ENCODE results near the gene TMEM44. TPM values are rescaled to one million over a fixed set of nuclear protein-coding genes. Genes with fewer than 3 reads are reported as not detected.
A peak's percentile ranks its signal among the peaks of the same experiment; 100 is the strongest.

The TMEM44 gene
- 1 to 10 TPM; 1.8 to 9.6 TPM for total RNA-seq

DNA sequence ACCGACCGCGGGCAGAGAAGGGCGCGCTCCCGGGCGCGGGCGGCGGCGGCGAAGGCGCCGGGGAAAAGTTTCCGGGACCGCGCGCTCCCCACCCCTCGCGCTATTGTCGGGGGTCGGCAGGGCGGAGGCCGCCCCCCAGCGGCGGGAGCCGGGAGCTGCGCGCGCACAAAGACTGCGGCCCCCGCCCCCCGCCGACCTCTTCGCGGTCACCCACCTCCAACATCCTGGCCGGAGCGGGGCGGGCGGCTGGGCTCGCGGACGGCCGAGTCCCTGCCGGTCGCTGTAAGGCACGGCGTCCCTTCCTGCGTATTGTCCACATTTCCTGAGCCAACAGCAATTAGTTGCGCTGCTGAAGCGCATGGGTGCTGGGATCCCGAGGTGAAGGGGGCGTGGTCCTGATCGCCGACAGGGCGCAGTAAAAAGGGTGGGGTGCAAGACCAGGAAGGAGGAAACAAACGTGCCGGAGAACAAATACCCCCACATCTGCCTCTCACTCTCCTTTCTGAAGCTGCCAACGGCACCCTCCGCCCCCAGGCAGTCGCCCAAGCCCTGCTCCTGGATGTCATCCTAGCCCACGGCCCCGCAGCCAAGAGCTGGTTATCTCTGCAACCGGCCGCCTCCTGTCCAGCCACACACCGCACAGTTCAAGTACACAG lies at the start of gene TMEM44:
TSS of gene TMEM44 (minus strand) at position 71 of the 656 bp plus-strand sequence. CDS start 204 bp downstream, outside the sequence.
- no peaks in the 10 kb centered on the region for H3K36me3 ChIP-seq (replicated peaks in 1 of 2; ENCODE audit: insufficient read depth in 1 of 2, low read depth in 2 of 2)
- WGBS, 2 donors = 0 to 1% methylated on average over 14 to 62 of the region's 66 CpGs
- H3K4me3 ChIP-seq = peak within 1 kb of the TSS; percentile 16 to 35
- H3K27me3 ChIP-seq = no peaks in the 10 kb centered on the region
- H3K9me3 ChIP-seq = no peaks in the 10 kb centered on the region
- ATAC-seq = peak; percentile 84
- H3K27ac ChIP-seq = peak within 1 kb of the TSS; percentile 39 to 82 (median 60)
- H3K4me1 ChIP-seq = peaks cover 8% of the 10 kb centered on the region
- intact Hi-C loops (cut with DNase I) = no loop called here
- TF ChIP-seq POLR2A (IDR thresholded peaks at IDR 0.05) = peak in 2 of 3 donors; percentile 37 to 43
- TF ChIP-seq, protein P1, sequence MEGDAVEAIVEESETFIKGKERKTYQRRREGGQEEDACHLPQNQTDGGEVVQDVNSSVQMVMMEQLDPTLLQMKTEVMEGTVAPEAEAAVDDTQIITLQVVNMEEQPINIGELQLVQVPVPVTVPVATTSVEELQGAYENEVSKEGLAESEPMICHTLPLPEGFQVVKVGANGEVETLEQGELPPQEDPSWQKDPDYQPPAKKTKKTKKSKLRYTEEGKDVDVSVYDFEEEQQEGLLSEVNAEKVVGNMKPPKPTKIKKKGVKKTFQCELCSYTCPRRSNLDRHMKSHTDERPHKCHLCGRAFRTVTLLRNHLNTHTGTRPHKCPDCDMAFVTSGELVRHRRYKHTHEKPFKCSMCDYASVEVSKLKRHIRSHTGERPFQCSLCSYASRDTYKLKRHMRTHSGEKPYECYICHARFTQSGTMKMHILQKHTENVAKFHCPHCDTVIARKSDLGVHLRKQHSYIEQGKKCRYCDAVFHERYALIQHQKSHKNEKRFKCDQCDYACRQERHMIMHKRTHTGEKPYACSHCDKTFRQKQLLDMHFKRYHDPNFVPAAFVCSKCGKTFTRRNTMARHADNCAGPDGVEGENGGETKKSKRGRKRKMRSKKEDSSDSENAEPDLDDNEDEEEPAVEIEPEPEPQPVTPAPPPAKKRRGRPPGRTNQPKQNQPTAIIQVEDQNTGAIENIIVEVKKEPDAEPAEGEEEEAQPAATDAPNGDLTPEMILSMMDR (IDR thresholded peaks at IDR 0.05) = peak; percentile 25 to 64 (median 42)
- peak; percentile 61 to 77 (median 72) for DNase-seq

DNA sequence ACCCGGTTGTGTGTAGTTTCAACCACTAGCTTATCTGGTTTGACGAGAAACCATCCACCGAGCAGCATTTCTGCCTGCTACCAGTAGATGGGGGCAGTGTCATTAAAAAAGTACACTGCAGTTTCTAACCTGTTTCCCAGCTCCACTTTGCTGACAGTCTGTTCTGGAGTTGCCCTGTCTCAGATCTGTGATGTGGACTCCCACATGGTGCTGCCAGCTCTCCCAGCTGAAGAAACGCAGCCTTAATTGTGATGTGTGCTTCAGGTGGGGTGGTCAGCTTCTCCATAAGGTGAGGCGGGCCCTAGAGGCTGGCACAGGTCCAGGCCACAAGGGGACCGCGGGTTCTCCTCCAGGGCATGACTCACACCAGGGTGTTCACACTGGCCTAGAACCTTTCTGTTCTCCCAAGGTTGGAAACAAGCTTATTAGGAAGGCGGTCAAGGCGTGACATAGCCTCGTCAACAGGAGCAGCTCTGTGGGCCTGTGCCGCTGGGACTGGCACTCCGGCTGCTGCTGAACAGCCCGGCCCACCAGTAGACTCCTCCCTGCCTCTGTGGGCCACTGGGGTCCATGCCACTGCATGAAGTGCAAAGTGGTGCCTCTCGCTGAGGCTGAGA lies 49.6 kb upstream of the TMEM44 start:
- 41 to 46% methylated on average over 10 to 14 of the region's 14 CpGs for WGBS, 2 donors
- H3K4me3 ChIP-seq = no peak overlapping the region
- peak; percentile 78 to 84 (median 82) for DNase-seq
- TF ChIP-seq, protein P1 (IDR thresholded peaks at IDR 0.05) = peak; percentile 70 to 97 (median 94)
- no peak for TF ChIP-seq POLR2A (IDR thresholded peaks at IDR 0.05)
- H3K27ac ChIP-seq = no peak overlapping the region
- H3K4me1 ChIP-seq = peaks cover 28% of the 10 kb centered on the region
- intact Hi-C loops (cut with DNase I) = loop anchor here (5.0 kb wide), 2 partner anchors 424 to 574 kb away; no protein-coding TSS in a partner anchor
- ATAC-seq = peak; percentile 86
- peaks cover 0 to 13% of the 10 kb centered on the region in 2 donors for H3K27me3 ChIP-seq
- H3K9me3 ChIP-seq = no peaks in the 10 kb centered on the region
- H3K36me3 ChIP-seq (replicated peaks in 1 of 2; ENCODE audit: insufficient read depth in 1 of 2, low read depth in 2 of 2) = no peaks in the 10 kb centered on the region

DNA sequence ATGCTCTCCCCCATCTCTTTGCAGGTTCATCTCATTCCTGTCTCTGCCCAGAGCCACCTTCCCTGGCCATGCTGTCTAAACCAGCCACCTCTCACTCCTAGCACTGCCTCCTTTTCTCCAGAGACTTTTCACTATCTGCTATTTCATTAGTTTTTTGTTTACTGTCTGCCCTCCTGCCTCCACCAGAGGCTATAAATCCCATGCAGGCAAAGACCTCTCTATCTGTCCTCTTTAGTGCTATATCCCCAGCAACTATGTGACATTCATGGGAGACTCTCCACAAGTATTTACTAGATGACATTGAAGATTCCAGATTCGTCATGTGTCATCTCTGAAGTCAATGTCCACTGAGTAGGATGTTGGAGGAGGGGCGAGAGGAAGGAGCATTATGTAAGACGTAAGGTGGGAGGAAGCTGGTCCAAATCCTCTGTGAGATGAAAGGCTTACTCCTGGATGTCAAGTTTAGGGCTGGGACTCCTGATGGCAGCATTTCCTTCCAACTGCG lies 49.0 kb upstream of the TMEM44 start:
- Histone ChIP-seq H3K27ac (no peak overlapping the region), H3K4me3 (no peak overlapping the region), H3K4me1 (peaks cover 22% of the 10 kb centered on the region), H3K36me3 (replicated peaks in 1 of 2; ENCODE audit: insufficient read depth in 1 of 2, low read depth in 2 of 2) (no peaks in the 10 kb centered on the region), H3K9me3 (no peaks in the 10 kb centered on the region), H3K27me3 (peaks cover 0 to 11% of the 10 kb centered on the region in 2 donors)
- TF ChIP-seq POLR2A (IDR thresholded peaks at IDR 0.05) = no peak
- TF ChIP-seq, protein P1 (IDR thresholded peaks at IDR 0.05) = no peak
- DNase-seq = no peak
- 16 to 22% methylated on average over 4 of the region's 4 CpGs for WGBS, 2 donors
- intact Hi-C loops (cut with DNase I) = loop anchor here (5.0 kb wide), 2 partner anchors 425 to 575 kb away; no protein-coding TSS in a partner anchor
- no peak for ATAC-seq

DNA sequence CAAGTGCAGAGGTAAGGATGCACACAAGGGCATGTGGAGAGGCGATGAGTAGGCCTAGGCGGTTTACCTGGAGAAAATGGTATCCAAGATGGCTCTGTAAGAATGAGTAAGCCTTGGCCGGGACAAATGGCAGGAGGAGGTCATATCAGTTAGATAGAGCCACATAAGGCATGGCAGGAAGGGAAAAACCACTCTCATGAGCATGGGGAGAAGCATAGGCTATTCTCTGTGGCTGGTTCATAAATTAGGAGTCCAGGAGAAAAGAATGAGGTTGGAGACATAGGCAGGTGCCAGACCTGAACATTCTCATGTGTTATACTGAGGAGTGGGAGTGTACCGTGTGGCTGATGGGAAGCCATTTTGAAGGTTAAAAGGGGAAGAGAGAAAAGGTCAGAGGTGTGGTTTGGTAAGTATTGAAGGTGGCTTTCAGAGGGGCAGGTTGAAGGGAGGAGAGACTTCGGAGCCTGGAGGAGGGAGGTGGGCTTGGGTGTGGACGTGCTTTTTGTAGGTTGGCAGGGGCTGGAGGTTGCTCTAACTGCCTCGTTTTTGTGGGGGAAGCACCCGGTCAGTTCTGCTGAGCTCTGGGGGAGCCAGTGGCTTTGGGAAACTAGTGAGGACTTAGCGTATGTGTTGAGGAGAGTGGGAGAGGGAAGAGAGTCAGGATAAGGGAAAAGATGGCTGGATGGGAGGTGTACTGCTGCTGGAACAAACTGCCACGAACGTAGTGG lies 47.8 kb upstream of the TMEM44 start:
- 58 to 62% methylated on average over 11 of the region's 11 CpGs for WGBS, 2 donors

More for the DNA sequence above, 47.8 kb upstream of the TMEM44 start:
- Histone ChIP-seq H3K27me3 (no peaks in the 10 kb centered on the region), H3K4me3 (no peak overlapping the region), H3K9me3 (no peaks in the 10 kb centered on the region), H3K4me1 (peaks cover 10% of the 10 kb centered on the region), H3K36me3 (replicated peaks in 1 of 2; ENCODE audit: insufficient read depth in 1 of 2, low read depth in 2 of 2) (no peaks in the 10 kb centered on the region), H3K27ac (no peak overlapping the region)
- ATAC-seq (no peak), DNase-seq (no peak)
- no peak for TF ChIP-seq POLR2A (IDR thresholded peaks at IDR 0.05)
- TF ChIP-seq, protein P1 (IDR thresholded peaks at IDR 0.05) = no peak
- intact Hi-C loops (cut with DNase I) = loop anchor here (5.0 kb wide), 2 partner anchors 426 to 576 kb away; no protein-coding TSS in a partner anchor

All from body of pancreas (tissue), 4 donors.